Ectodermal cell (in vitro differentiated cells): ENCODE data around the gene SCYGR6. TPM values are rescaled to one million over a fixed set of nuclear protein-coding genes. Genes with fewer than 3 reads are reported as not detected.

Experiments used
- H3K27ac ChIP-seq: 2 replicates; pipeline ENCODE4 v1.7.0; 2013; ENCODE audit warnings: mild to moderate bottlenecking, low read depth, low read length; ENCODE audit not compliant: insufficient read depth, poor library complexity, severe bottlenecking
- H3K27me3 ChIP-seq: 2 replicates; pipeline ENCODE4 v1.7.0; 2013; ENCODE audit warnings: mild to moderate bottlenecking, low read length; ENCODE audit not compliant: insufficient read depth, control insufficient read depth, poor library complexity, severe bottlenecking
- H3K36me3 ChIP-seq: one replicate; pipeline ENCODE4 v1.7.0; 2013; ENCODE audit warnings: low read length; ENCODE audit not compliant: control insufficient read depth, insufficient read depth
- H3K4me1 ChIP-seq: one replicate; pipeline ENCODE4 v1.7.0; 2013; ENCODE audit warnings: low read length; ENCODE audit not compliant: control insufficient read depth, insufficient read depth
- H3K4me3 ChIP-seq: 2 replicates; pipeline ENCODE4 v1.7.0; 2013; ENCODE audit warnings: low read depth, low read length, control low read depth; ENCODE audit not compliant: insufficient read depth
- H3K9me3 ChIP-seq: 2 replicates; pipeline ENCODE4 v1.7.0; 2013; ENCODE audit warnings: mild to moderate bottlenecking, low read length, moderate library complexity; ENCODE audit not compliant: control insufficient read depth
- WGBS, 2 experiments: methylation state at CpG; one replicate each; pipeline ENCODE4 v1.1.7; 2013; ENCODE audit warnings: missing lambda C conversion rate in 2 of 2; 5-methylcytosine and 5-hydroxymethylcytosine counted together
- polyA plus RNA-seq, 4 experiments: library from polyadenylated mRNA; stranded (reverse); fragments of 50-300 nt; gene quantifications; one replicate each; pipeline ENCODE4 v1.2.3, GENCODE V29; 2013

SCYGR6 gene, protein sequence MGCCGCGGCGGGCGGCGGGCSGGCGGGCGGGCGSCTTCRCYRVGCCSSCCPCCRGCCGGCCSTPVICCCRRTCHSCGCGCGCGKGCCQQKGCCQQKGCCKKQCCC
- polyA plus RNA-seq (2013, experiment 1 of 4), result not detected
- not detected for polyA plus RNA-seq (2013, experiment 2 of 4)
- not detected for polyA plus RNA-seq (2013, experiment 3 of 4)
- polyA plus RNA-seq (2013, experiment 4 of 4), result not detected

- 88 to 92% methylated on average over 15 of the region's 15 CpGs for WGBS, 2 experiments
- Histone ChIP-seq H3K9me3 (no peaks in the 10 kb centered on the region), H3K4me1 (no peaks in the 10 kb centered on the region), H3K4me3 (no peak within 1 kb of the TSS), H3K36me3 (no peaks in the 10 kb centered on the region), H3K27ac (no peak within 1 kb of the TSS), H3K27me3 (no peaks in the 10 kb centered on the region)
Measured at GRCh38 chr2:227724394-227725039, at the start of gene SCYGR6. Gene SCYGR6, minus strand, starts transcription at chr2:227724757. Its CDS starts 0 bp downstream, at chr2:227724757.

GRCh38 chr2:227774011-227774624 lies 49.6 kb upstream of the SCYGR6 start:
- H3K36me3 ChIP-seq, result no peaks in the 10 kb centered on the region
- no peaks in the 10 kb centered on the region for H3K27me3 ChIP-seq
- H3K4me1 ChIP-seq, result no peaks in the 10 kb centered on the region
- no peak overlapping the region for H3K4me3 ChIP-seq
- 61 to 62% methylated on average over 13 to 15 of the region's 15 CpGs for WGBS, 2 experiments
- H3K9me3 ChIP-seq, result no peaks in the 10 kb centered on the region
- no peak overlapping the region for H3K27ac ChIP-seq

- no peaks in the 10 kb centered on the region for H3K9me3 ChIP-seq
- H3K27ac ChIP-seq, result no peak overlapping the region
- no peaks in the 10 kb centered on the region for H3K27me3 ChIP-seq
- H3K4me3 ChIP-seq, result no peak overlapping the region
- no peaks in the 10 kb centered on the region for H3K36me3 ChIP-seq
- WGBS, 2 experiments, result 79 to 89% methylated on average over 1 to 2 of the region's 2 CpGs
- no peaks in the 10 kb centered on the region for H3K4me1 ChIP-seq
Measured at GRCh38 chr2:227772932-227773331, 48.4 kb upstream of the SCYGR6 start.

DNA sequence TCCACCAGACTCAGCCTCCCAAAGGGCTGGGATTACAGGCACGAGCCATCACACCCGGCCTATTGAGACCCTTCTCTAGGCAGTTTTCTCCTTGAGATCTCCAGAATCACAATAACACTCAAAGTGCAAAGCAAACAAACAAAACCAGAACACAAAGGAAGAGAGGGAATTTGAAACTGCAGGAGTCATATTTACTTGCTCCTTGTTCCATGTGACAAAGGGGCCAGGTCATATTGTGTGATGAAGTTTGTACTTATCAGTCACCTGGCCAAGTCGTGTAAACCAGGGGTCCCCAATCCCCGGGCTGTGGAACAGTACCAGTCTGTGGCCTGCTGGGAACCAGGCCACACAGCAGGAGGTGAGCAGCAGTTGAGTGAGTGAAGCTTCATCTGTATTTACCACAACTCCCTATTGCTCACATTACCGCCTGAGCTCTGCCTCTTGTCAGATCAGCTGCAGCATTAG lies 47.7 kb upstream of the SCYGR6 start:
- H3K4me3 ChIP-seq, result no peak overlapping the region
- no peaks in the 10 kb centered on the region for H3K27me3 ChIP-seq
- no peaks in the 10 kb centered on the region for H3K4me1 ChIP-seq
- 70 to 86% methylated on average over 5 of the region's 5 CpGs for WGBS, 2 experiments
- H3K9me3 ChIP-seq, result no peaks in the 10 kb centered on the region
- no peaks in the 10 kb centered on the region for H3K36me3 ChIP-seq
- H3K27ac ChIP-seq, result no peak overlapping the region

DNA sequence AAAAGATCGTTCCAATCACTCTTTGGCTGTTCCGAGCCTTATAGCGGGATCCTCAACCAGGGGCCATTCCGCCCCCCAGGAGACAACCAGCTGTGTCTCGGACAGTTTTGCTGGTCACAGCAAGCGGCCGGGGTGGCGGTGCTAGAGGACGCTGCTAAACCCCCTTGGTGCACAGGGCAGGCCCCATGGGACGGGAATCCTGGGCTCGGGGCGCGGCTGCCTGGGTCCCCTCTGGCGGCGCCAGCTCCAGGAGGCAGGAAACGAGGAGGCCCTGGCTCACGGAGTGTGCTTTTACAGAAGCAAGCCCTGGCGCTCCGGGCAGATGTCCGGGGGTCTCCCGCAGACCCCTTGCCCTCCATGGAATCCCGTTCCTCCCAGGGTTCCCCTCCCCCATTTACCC lies 43.3 kb upstream of the SCYGR6 start:
- H3K4me3 ChIP-seq, result no peak overlapping the region
- no peaks in the 10 kb centered on the region for H3K4me1 ChIP-seq
- H3K9me3 ChIP-seq, result no peaks in the 10 kb centered on the region
- no peaks in the 10 kb centered on the region for H3K27me3 ChIP-seq
- no peak overlapping the region for H3K27ac ChIP-seq
- 94 to 95% methylated on average over 22 of the region's 22 CpGs for WGBS, 2 experiments
- no peaks in the 10 kb centered on the region for H3K36me3 ChIP-seq

GRCh38 chr2:227766373-227766883 lies 41.9 kb upstream of the SCYGR6 start:
- Histone ChIP-seq H3K27me3 (no peaks in the 10 kb centered on the region), H3K4me1 (no peaks in the 10 kb centered on the region), H3K9me3 (no peaks in the 10 kb centered on the region), H3K36me3 (no peaks in the 10 kb centered on the region), H3K4me3 (no peak overlapping the region), H3K27ac (no peak overlapping the region)
- 38 to 41% methylated on average over 11 of the region's 11 CpGs for WGBS, 2 experiments

GRCh38 chr2:227765788-227766372 lies 41.3 kb upstream of the SCYGR6 start:
- H3K4me3 ChIP-seq, result no peak overlapping the region
- H3K36me3 ChIP-seq, result no peaks in the 10 kb centered on the region
- no peaks in the 10 kb centered on the region for H3K9me3 ChIP-seq
- no peaks in the 10 kb centered on the region for H3K27me3 ChIP-seq
- no peaks in the 10 kb centered on the region for H3K4me1 ChIP-seq
- whole genome bisulfite sequencing, 2 experiments, result 54 to 63% methylated on average over 4 of the region's 4 CpGs
- no peak overlapping the region for H3K27ac ChIP-seq

DNA sequence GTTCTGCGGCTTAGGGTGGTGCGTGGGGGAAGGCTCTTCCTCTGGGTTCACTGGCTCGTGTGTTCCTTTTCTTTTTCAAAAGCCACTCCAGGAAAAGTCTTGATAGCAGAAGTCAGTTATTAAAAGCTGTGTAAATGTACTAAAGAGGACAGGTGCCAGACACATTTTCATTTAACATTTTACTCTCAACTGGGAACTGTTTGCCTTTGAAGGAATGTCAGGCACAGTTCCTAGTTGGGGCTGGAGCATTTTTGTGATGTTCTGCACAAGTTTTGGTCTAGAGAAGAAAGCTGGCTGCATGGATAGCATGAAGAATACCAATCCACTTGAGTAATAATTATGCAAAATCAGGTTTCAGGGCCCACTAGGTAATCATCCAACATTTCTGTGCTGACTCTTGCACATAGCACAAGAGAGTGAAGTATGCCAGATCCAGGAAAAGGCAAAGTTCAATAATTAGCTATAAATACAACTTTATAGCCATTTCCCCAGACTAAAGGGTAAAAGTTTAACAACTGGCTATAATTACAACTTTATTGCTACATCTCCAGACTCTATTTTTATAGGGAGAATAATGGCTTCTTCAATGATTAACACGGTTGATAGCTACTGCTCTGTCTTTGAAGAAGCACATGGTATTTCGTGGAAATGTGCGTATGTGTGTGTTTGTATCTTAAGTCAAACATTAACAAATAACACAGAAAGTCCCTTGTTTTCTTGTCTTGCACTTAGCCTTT lies 37.4 kb upstream of the SCYGR6 start:
- 90 to 93% methylated on average over 3 to 6 of the region's 6 CpGs for WGBS, 2 experiments
- H3K9me3 ChIP-seq, result no peaks in the 10 kb centered on the region
- H3K4me3 ChIP-seq, result no peak overlapping the region
- no peaks in the 10 kb centered on the region for H3K4me1 ChIP-seq
- H3K36me3 ChIP-seq, result no peaks in the 10 kb centered on the region
- H3K27me3 ChIP-seq, result no peaks in the 10 kb centered on the region
- no peak overlapping the region for H3K27ac ChIP-seq

DNA sequence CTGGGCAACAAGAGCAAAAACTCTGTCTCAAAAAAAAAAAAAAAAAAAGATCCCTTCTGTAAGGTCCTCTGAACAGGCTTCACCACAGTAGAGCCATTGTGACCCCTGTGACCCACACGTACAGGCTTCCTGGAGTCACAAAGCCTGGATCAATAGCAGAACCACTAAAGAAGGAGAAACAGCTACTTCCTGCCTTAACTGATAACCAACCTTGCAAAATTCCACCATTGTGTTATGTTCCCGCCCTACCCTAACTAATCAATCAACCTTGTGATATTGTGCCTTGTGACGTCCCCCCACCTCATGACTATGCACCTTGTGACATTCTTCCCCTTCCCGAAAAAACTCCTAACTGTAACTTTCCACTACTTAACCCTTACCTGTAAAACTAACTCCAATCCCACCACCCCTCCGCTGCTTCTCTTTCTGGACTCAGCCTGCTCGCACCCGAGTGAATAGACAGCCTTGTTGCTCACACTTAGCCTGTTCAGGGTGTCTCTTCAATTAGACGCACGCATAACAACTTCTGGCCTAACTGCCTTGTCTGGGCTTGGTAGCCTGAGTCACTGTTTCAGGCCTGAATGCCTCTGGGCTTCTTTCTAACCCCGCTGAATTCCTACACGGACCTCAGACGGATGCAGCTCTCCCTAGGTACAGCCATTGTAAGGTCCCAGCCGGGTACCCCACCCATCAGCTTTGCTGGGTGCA lies 35.0 kb upstream of the SCYGR6 start:
- H3K36me3 ChIP-seq, result no peaks in the 10 kb centered on the region
- H3K27me3 ChIP-seq, result no peaks in the 10 kb centered on the region
- no peak overlapping the region for H3K4me3 ChIP-seq
- no peaks in the 10 kb centered on the region for H3K4me1 ChIP-seq
- no peak overlapping the region for H3K27ac ChIP-seq
- 69 to 71% methylated on average over 13 of the region's 13 CpGs for WGBS, 2 experiments
- no peaks in the 10 kb centered on the region for H3K9me3 ChIP-seq
